DMS53 (cell line): ENCODE measurements around the gene CDH11.

ENCODE experiments used
- DNase-seq: peaks from one replicate; lab custom pipeline; 2025; lab: John Stamatoyannopoulos, UW

The CDH11 gene

GRCh38 chr16:65121870-65122723, at the start of gene CDH11:
Gene CDH11, minus strand, starts transcription at chr16:65122063. Its CDS starts 117,194 bp downstream, at chr16:65004869.
- no peak for DNase-seq

GRCh38 chr16:65154321-65154720, 32.5 kb upstream of the CDH11 start:
- DNase-seq: no peak

- DNase-seq: no peak
Observed at GRCh38 chr16:65153365-65154105, 31.7 kb upstream of the CDH11 start.

GRCh38 chr16:65148804-65149203, 26.9 kb upstream of the CDH11 start:
- DNase-seq: no peak

GRCh38 chr16:65142276-65142675, 20.4 kb upstream of the CDH11 start:
- DNase-seq: no peak

GRCh38 chr16:65136681-65137080, 14.8 kb upstream of the CDH11 start:
- DNase-seq: no peak

- DNase-seq: no peak
Observed at GRCh38 chr16:65126845-65127624, 5.2 kb upstream of the CDH11 start.

GRCh38 chr16:65125871-65126270, 4.0 kb upstream of the CDH11 start:
- no peak for DNase-seq

- no peak for DNase-seq
Observed at GRCh38 chr16:65125322-65125721, 3.5 kb upstream of the CDH11 start.

GRCh38 chr16:65124596-65124995, 2.7 kb upstream of the CDH11 start:
- DNase-seq: no peak

GRCh38 chr16:65124212-65124548, 2.3 kb upstream of the CDH11 start:
- no peak for DNase-seq

GRCh38 chr16:65123396-65124211, 1.7 kb upstream of the CDH11 start:
- no peak for DNase-seq

- DNase-seq: no peak
Observed at GRCh38 chr16:65122724-65123395, 997 bp upstream of the CDH11 start.

- DNase-seq: no peak
Observed at GRCh38 chr16:65120831-65121721, 787 bp downstream of the CDH11 start.

GRCh38 chr16:65120461-65120830, 1.4 kb downstream of the CDH11 start:
- DNase-seq: no peak

GRCh38 chr16:65119901-65120401, 1.9 kb downstream of the CDH11 start:
- no peak for DNase-seq

- DNase-seq: no peak
Observed at GRCh38 chr16:65119435-65119834, 2.4 kb downstream of the CDH11 start.

GRCh38 chr16:65118871-65119270, 3.0 kb downstream of the CDH11 start:
- DNase-seq: no peak

- peak; percentile 73 for DNase-seq
Observed at GRCh38 chr16:65117811-65118448, 3.9 kb downstream of the CDH11 start.
